Transverse colon (tissue), 4 donors: ENCODE results near the gene PCDHA7. TPM values are rescaled to one million over a fixed set of nuclear protein-coding genes. Genes with fewer than 3 reads are reported as not detected.
"Not testable (repeated sequence)": the region's sequence is repeated elsewhere in the genome, so short reads cannot be mapped to it uniquely, and the experiment has no call there.

Experiments used
- DNase-seq: peaks from one replicate; pipeline ENCODE4 v3.0.0-alpha.2; 2019
- H3K27ac ChIP-seq, 4 donors: fragments of 200-600 bp; sonication (generic); 2 replicates each; pipeline ENCODE4 v1.5.1; 2016 to 2018; ENCODE audit warnings: inconsistent platforms in 4 of 4
- H3K27me3 ChIP-seq: fragments of 200-600 bp; sonication (generic); 2 replicates; pipeline ENCODE4 v1.5.1; 2017; ENCODE audit warnings: inconsistent platforms
- H3K36me3 ChIP-seq, 4 donors: fragments of 200-600 bp; sonication (generic); 2 replicates each; pipeline ENCODE4 v1.5.1; 2017 to 2019; ENCODE audit warnings: inconsistent platforms in 4 of 4
- H3K4me1 ChIP-seq, 4 donors: fragments of 200-600 bp; sonication (generic); 2 replicates each; pipeline ENCODE4 v1.5.1; 2017 to 2020; ENCODE audit warnings: inconsistent platforms in 4 of 4
- H3K4me3 ChIP-seq, 4 donors: fragments of 200-600 bp; sonication (generic); 1 replicate in 1 of 4; 2 replicates in 3 of 4; pipeline versions ENCODE4 v1.5.1 to v1.6.1; 2017 to 2019; ENCODE audit warnings: inconsistent platforms in 4 of 4
- H3K9me3 ChIP-seq, 2 donors: fragments of 200-600 bp; sonication (generic); 2 replicates each; pipeline ENCODE4 v1.5.1; 2017 to 2019; ENCODE audit warnings: inconsistent platforms in 2 of 2
- EP300 ChIP-seq: sonication (generic); formaldehyde crosslinking; IDR thresholded peaks from one replicate; pipeline ENCODE4 v1.6.1; 2017; ENCODE audit warnings: antibody characterized with exemption, low read depth
- POLR2A ChIP-seq: fragments of 450-650 bp; IDR thresholded peaks from one replicate; pipeline ENCODE4 v1.6.1; 2016; ENCODE audit warnings: antibody characterized with exemption, mild to moderate bottlenecking, moderate library complexity
- POLR2AphosphoS5 ChIP-seq, 3 donors: sonication (generic); formaldehyde crosslinking; IDR thresholded peaks; one replicate each; pipeline ENCODE4 v1.6.1; 2016; ENCODE audit warnings: antibody characterized with exemption in 3 of 3
- WGBS, 2 donors: methylation state at CpG; one replicate each; pipeline ENCODE4 v1.1.5; 2018; ENCODE audit warnings: low coverage in 1 of 2; 5-methylcytosine and 5-hydroxymethylcytosine counted together
- in situ Hi-C, 4 donors: fragments of 200-750 bp; cut with MboI; loops; one replicate each; pipeline versions ENCODE4 v1.15.0 to v1.15.1; 2017; ENCODE audit warnings: low sequenced_read_pairs in 3 of 4, low pct_ligation_motif_present in 1 of 4, low pct_unique_long_range_greater_than_20kb in 1 of 4
- intact Hi-C: fragments of 100-400 bp; cut with DNase I; formaldehyde crosslinking; loops from one replicate; pipeline ENCODE4 v1.15.1; 2023; ENCODE audit warnings: low total_unique reads
- total RNA-seq, 4 donors: library from RNA; depleted of rRNA; stranded (reverse); fragments of >200 nt; gene quantifications; one replicate each; pipeline ENCODE4 v1.1.0, GENCODE V29; 2016
- TF ChIP-seq, protein P1 (sequence below), 5 experiments: fragments of 200-600 bp in 3 of 5; fragments of 450-650 bp in 2 of 5; sonication (generic) in 3 of 5; IDR thresholded peaks; 1 replicate in 2 of 5; 2 replicates in 3 of 5; pipeline ENCODE4 v1.5.1; 2016 to 2017; ENCODE audit warnings: antibody characterized with exemption in 5 of 5, inconsistent platforms in 3 of 5, mild to moderate bottlenecking in 2 of 5, moderate library complexity in 1 of 5

PCDHA7 gene
- total RNA-seq, 4 donors from 2014 or later = 0.37 to 1.4 (median 1.1) TPM; not detected in 1

DNA sequence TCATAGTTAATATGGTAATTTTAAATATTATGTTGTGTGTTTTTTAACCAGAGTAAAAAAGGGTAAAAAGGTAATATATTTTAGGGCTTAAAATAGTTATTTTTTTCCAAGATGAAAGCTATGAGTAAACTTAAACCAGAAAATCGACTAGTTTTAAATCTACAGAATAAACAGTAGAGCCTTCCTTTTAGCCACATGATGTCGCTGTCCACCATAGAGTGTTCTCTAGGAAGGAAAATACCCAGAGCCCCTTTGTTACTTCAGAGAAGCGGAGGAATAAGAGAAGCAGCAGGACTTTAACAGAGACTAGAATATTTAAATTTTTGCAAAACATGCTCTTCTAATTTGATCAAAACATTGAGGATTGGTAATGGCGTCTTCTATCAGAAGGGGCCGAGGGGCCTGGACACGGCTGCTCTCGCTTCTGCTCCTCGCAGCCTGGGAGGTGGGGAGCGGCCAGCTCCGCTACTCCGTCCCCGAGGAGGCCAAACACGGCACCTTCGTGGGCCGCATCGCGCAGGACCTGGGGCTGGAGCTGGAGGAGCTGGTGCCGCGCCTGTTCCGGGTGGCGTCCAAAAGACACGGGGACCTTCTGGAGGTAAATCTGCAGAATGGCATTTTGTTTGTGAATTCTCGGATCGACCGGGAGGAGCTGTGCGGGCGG, 39.3 kb upstream of the PCDHA7 start, which contains the start of gene PCDHA2:
PCDHA2 (plus strand) TSS at position 258 of the 664 bp plus-strand sequence.
- Histone ChIP-seq H3K27ac (no peak within 1 kb of the TSS), H3K27me3 (peaks cover 25% of the 10 kb centered on the region), H3K4me1 (no peaks in the 10 kb centered on the region), H3K4me3 (no peak within 1 kb of the TSS), H3K36me3 (no peaks in the 10 kb centered on the region), H3K9me3 (peaks cover 11 to 32% of the 10 kb centered on the region in 2 donors)
- TF ChIP-seq POLR2AphosphoS5 (IDR thresholded peaks at IDR 0.05) (no peak), POLR2A (no peak), EP300 (no peak)
- TF ChIP-seq, protein P1, sequence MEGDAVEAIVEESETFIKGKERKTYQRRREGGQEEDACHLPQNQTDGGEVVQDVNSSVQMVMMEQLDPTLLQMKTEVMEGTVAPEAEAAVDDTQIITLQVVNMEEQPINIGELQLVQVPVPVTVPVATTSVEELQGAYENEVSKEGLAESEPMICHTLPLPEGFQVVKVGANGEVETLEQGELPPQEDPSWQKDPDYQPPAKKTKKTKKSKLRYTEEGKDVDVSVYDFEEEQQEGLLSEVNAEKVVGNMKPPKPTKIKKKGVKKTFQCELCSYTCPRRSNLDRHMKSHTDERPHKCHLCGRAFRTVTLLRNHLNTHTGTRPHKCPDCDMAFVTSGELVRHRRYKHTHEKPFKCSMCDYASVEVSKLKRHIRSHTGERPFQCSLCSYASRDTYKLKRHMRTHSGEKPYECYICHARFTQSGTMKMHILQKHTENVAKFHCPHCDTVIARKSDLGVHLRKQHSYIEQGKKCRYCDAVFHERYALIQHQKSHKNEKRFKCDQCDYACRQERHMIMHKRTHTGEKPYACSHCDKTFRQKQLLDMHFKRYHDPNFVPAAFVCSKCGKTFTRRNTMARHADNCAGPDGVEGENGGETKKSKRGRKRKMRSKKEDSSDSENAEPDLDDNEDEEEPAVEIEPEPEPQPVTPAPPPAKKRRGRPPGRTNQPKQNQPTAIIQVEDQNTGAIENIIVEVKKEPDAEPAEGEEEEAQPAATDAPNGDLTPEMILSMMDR (IDR thresholded peaks at IDR 0.05) = no peak
- in situ Hi-C loops (no loop called here), intact Hi-C loops (no loop called here)
- WGBS, 2 donors = 27 to 56% methylated on average over 3 to 27 of the region's 27 CpGs
- DNase-seq = no peak

DNA sequence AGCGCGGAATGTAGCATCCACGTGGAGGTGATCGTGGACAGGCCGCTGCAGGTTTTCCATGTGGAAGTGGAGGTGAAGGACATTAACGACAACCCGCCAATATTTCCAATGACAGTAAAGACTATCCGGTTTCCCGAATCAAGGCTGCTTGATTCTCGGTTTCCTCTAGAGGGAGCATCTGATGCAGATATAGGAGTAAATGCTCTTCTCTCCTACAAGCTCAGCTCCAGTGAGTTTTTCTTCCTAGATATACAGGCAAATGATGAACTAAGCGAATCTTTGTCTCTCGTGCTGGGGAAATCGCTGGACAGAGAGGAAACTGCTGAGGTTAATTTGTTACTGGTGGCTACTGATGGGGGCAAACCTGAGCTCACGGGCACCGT, 38.8 kb upstream of the PCDHA7 start:
- TF ChIP-seq, protein P1 (IDR thresholded peaks at IDR 0.05) = no peak
- TF ChIP-seq POLR2A (no peak), EP300 (no peak), POLR2AphosphoS5 (IDR thresholded peaks at IDR 0.05) (no peak)
- no peak overlapping the region for H3K4me3 ChIP-seq
- 52 to 55% methylated on average over 6 to 15 of the region's 15 CpGs for WGBS, 2 donors
- intact Hi-C loops = no loop called here
- H3K4me1 ChIP-seq = no peaks in the 10 kb centered on the region
- in situ Hi-C loops = no loop called here
- peaks cover 24% of the 10 kb centered on the region for H3K27me3 ChIP-seq
- no peaks in the 10 kb centered on the region for H3K36me3 ChIP-seq
- H3K27ac ChIP-seq = no peak overlapping the region
- H3K9me3 ChIP-seq = peaks cover 11 to 33% of the 10 kb centered on the region in 2 donors
- no peak for DNase-seq

DNA sequence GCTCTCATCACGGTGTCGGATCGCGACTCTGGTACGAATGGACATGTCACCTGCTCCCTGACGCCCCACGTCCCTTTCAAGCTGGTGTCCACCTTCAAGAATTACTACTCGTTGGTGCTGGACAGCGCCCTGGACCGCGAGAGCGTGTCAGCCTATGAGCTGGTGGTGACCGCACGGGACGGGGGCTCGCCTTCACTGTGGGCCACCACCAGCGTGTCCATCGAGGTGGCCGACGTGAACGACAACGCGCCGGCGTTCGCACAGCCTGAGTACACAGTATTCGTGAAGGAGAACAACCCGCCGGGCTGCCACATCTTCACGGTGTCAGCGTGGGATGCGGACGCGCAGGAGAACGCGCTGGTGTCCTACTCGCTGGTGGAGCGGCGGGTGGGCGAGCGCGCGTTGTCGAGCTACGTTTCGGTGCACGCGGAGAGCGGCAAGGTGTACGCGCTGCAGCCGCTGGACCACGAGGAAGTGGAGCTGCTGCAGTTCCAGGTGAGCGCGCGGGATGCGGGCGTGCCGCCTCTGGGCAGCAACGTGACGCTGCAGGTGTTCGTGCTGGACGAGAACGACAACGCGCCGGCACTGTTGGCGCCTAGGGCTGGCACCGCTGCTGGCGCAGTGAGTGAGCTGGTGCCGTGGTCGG, 37.9 kb upstream of the PCDHA7 start:
- Histone ChIP-seq H3K27me3 (peaks cover 24% of the 10 kb centered on the region), H3K9me3 (peaks cover 15 to 37% of the 10 kb centered on the region in 2 donors)
- H3K4me3 ChIP-seq, H3K36me3 ChIP-seq, DNase-seq, H3K27ac ChIP-seq, intact Hi-C loops, H3K4me1 ChIP-seq, in situ Hi-C loops: not testable (repeated sequence)
- WGBS, 2 donors = 79 to 88% methylated on average over 17 to 66 of the region's 72 CpGs

DNA sequence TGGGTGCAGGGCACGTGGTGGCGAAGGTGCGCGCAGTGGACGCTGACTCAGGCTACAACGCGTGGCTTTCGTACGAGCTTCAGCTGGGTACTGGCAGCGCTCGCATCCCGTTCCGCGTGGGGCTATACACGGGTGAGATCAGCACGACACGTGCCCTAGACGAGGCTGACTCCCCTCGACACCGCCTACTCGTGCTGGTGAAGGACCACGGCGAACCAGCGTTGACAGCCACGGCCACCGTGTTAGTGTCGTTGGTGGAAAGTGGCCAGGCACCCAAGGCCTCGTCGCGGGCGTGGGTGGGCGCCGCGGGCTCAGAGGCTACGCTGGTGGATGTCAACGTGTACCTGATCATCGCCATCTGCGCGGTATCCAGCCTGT, 37.4 kb upstream of the PCDHA7 start:
- H3K4me3 ChIP-seq = no peak overlapping the region
- 89% methylated on average over 29 of the region's 39 CpGs; no CpG with 5 or more reads in 1 of the 2 donors for WGBS, 2 donors
- H3K27ac ChIP-seq = no peak overlapping the region
- in situ Hi-C loops (no loop called here), intact Hi-C loops (no loop called here)
- H3K9me3 ChIP-seq = peaks cover 15 to 42% of the 10 kb centered on the region in 2 donors
- no peak for TF ChIP-seq EP300
- TF ChIP-seq POLR2A = no peak
- TF ChIP-seq, protein P1 (IDR thresholded peaks at IDR 0.05) = no peak
- TF ChIP-seq POLR2AphosphoS5 (IDR thresholded peaks at IDR 0.05) = no peak
- no peaks in the 10 kb centered on the region for H3K36me3 ChIP-seq
- peaks cover 24% of the 10 kb centered on the region for H3K27me3 ChIP-seq
- no peak for DNase-seq
- H3K4me1 ChIP-seq = no peaks in the 10 kb centered on the region
